HEK293 (cell line): ENCODE measurements around the gene GCFC2.

Experiments used
- CTCF ChIA-PET: fragments of 350-600 bp; formaldehyde crosslinking; extraction: SDS; loops from one replicate; lab custom pipeline; 2021; ENCODE audit warnings: antibody characterized with exemption; lab: Yijun Ruan, JAX
- POLR2A ChIA-PET: fragments of 300-600 bp; formaldehyde crosslinking; extraction: SDS; loops from one replicate; lab custom pipeline; 2020; ENCODE audit warnings: antibody characterized with exemption, inconsistent platforms; lab: Yijun Ruan, JAX
- H3K27ac ChIP-seq: fragments of 200-500 bp; sonication (Bioruptor generic); 2 replicates; pipeline ENCODE4 v1.5.1; 2014; ENCODE audit warnings: low read depth, low read length, control low read depth, inconsistent platforms; ENCODE audit errors: extremely low read depth
- H3K36me3 ChIP-seq, 2 experiments: fragments of 200-500 bp in 1 of 2; sonication (Bioruptor generic) in 1 of 2; 1 replicate in 1 of 2; 2 replicates in 1 of 2; pipeline ENCODE4 v1.5.1; 2014 to 2017; ENCODE audit warnings: inconsistent platforms in 2 of 2, low read length in 2 of 2; ENCODE audit not compliant: control insufficient read depth in 2 of 2, insufficient read depth in 1 of 2
- H3K4me1 ChIP-seq: fragments of 200-500 bp; sonication (Bioruptor generic); 2 replicates; pipeline ENCODE4 v1.5.1; 2014; ENCODE audit warnings: mild to moderate bottlenecking, low read length, inconsistent platforms; ENCODE audit not compliant: control insufficient read depth, insufficient read depth
- H3K4me3 ChIP-seq: 2 replicates; pipeline ENCODE4 v1.5.1; 2011; ENCODE audit warnings: low read depth, mild to moderate bottlenecking, control low read depth, low read length, moderate library complexity
- H3K9me3 ChIP-seq: fragments of 200-500 bp; sonication (Bioruptor generic); 2 replicates; pipeline ENCODE4 v1.5.1; 2014; ENCODE audit warnings: low read depth, low read length, inconsistent platforms; ENCODE audit not compliant: control insufficient read depth, insufficient read depth
- BCL11A ChIP-seq: fragments of 450-650 bp; formaldehyde crosslinking; IDR thresholded peaks from 2 replicates; pipeline ENCODE4 v1.5.1; 2016; ENCODE audit warnings: low read depth, missing biosample characterization, missing genetic modification characterization
- ZBTB44 ChIP-seq: fragments of 450-650 bp; IDR thresholded peaks from 2 replicates; pipeline ENCODE4 v1.5.1; 2018; ENCODE audit warnings: missing biosample characterization, mild to moderate bottlenecking, missing genetic modification characterization

The GCFC2 gene

DNA sequence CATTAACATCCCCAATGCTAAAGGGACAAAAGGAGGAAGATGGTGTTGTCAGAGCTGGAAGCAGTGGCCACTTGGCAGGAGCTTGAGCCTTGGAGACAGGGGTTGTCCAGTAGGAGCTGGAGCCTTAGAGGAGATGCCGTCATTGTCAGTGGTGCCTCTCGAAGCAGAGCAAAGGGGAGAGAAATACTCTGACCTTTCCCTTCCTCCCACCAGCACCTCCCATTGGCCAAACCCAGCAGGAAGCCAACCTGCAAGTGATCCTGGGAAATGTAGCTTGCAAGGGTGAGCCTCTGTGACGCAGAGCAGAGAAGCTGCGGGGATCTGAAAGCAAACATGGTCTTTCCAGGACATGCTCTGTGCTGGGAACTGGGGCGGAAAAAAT is 97.9 kb downstream of the GCFC2 start:
- H3K4me1 ChIP-seq = no peaks in the 10 kb centered on the region
- TF ChIP-seq BCL11A (tag by site-specific recombination) = no peak
- no peak for TF ChIP-seq ZBTB44 (tag by site-specific recombination)
- TF ChIP-seq, all 188 proteins: peak for 0
- Histone ChIP-seq H3K4me3 (no peak overlapping the region), H3K27ac (no peak overlapping the region), H3K36me3 (no peaks in the 10 kb centered on the region), H3K9me3 (no peaks in the 10 kb centered on the region)
- POLR2A ChIA-PET = no interaction called here
- CTCF ChIA-PET = interaction anchor here (0.6 to 2.9 kb wide), 6 partner anchors 45 to 546 kb away, joined by 3 to 16 read pairs (median 4); no protein-coding TSS in a partner anchor
